SU-DHL-6 (cell line): Measurements from ENCODE around the gene SIK2.

ENCODE experiments used
- CTCF ChIP-seq: fragments of 200-600 bp; sonication (generic); IDR thresholded peaks from one replicate; pipeline ENCODE4 v1.5.1; 2017; ENCODE audit warnings: antibody characterized with exemption, mild to moderate bottlenecking, low read length, moderate library complexity; ENCODE audit not compliant: insufficient read depth, poor library complexity, severe bottlenecking
- EZH2phosphoT487 ChIP-seq: fragments of 200-600 bp; sonication (generic), shearing (Covaris generic); conservative IDR thresholded peaks from 2 replicates; pipeline ENCODE4 v1.6.1; 2018; ENCODE audit warnings: mild to moderate bottlenecking, antibody characterized with exemption, low read length, moderate library complexity, mixed read lengths

DNA sequence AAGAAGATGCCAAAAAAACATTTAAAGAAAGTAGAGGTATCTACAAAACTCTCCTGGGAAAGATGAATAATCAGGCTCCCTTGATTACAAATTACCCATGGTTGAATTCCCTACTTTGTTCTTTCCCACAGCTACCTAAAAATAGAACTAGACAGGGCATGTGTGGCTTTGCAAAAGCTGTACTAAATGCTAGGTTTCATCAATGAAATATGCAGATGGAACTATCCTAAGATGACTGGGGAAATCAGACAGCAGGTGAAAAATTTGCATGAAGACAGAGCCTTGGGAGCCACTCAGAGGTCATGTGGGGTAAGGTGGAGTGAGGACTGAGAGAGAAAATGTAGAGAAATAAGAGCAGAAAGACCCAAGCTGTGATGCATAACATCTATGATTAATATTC is 47.0 kb upstream of the SIK2 start:
- TF ChIP-seq CTCF (no peak), EZH2phosphoT487 (no peak)
